Frontal cortex (tissue), 4 donors: ENCODE data around the gene TSSK6. TPM values are rescaled to one million over a fixed set of nuclear protein-coding genes. Genes with fewer than 3 reads are reported as not detected.
A peak's percentile ranks its signal among the peaks of the same experiment; 100 is the strongest.

ENCODE experiments used
- DNase-seq, 2 donors: peaks; one replicate each; pipeline ENCODE4 v3.0.0; 2012; ENCODE audit warnings: low spot score in 2 of 2
- FAIRE-seq: peaks from 2 replicates; lab custom pipeline; 2012; peaks lifted over from hg19 to GRCh38; lab: Jason Lieb, UNC
- total RNA-seq: library from RNA; depleted of rRNA; stranded (reverse); fragments of >200 nt; gene quantifications from one replicate; pipeline ENCODE4 v1.2.3, GENCODE V29; 2014
- donor health status: control.
- donor health status: control.
- donor health status: control.

Gene TSSK6
- total RNA-seq, 1 donor from 2014 or later, result 2.4 TPM

DNA sequence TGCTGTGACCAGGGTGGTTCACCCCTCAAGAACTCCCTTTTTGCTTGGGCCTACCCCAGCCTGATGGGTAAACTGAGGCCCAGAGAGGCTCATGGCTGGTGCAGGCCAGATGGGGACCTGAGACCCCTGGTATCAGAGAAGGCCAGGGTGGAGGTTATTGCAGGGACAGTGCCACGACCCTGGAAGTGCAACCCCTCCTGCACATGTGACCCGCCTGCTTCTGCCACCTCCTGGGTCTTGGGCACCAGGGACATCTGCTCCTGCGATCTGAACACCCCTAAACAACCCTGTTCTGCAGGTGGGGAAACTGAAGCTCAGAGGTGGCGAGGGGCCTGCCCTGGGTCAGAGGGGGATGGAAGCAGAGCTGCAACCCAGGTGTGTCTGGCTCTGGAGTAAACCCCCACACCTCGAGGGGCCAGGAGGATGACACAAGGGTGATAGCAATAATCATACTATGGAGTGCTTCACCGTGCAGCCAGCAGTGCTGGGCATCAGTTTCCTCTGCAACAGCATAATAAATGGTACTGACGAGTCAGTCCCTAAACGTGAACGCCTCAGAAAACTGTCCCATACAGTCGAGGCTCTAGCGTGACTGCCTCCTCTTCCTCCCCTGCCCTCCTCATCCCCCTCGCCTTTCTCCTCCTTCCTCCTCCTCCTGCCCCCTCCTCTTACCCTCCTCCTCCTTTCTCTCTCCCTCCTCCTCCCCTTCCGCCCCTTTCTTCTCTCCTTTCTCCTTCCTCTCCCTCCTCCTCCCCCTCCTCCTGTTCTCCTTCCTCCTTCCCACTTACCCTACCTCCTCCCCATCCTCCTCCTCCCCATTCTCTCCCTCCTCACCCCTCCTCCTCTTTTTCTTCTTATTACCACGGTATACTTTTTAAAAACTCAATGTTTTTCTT is 17.7 kb upstream of the TSSK6 start:
- FAIRE-seq, result no peak
- no peak for DNase-seq

DNA sequence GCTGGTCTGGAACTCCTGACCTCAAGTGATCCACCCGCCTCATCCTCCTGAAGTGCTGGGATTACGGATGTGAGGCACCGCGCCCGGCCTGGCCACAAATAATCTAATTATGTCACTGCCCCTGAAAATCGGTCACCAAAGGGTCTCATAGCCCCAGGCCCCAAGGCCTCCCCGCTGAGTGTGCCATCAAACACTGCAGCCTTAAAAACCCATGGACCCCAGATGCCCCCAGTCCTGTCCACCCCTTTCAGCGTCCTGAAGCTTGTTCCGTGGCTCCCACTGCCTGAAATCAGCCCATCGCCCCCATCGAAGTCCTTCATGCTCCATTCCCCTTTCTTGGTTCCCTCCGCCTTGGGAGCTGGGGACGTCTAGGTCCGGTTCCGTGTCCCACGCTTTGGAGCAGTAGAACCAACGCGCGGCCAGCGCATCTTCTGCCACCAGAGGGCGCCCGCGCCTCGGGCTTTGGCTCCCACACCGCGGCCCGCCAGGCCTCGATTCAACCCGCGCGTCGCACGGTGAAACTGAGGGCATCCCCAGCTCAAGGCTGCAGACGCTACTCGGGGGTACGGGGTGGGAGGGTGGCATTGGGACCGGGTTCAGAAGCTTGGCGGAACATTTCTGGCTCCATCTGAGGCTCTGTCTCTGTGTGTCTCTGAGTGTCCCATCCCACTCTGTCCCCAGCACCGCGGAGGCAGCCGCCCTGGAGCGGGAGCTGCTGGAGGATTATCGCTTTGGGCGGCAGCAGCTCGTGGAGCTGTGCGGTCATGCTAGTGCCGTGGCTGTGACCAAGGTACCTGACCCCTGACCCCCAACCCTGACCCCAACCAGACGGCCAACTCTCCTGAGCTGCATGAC is 16.8 kb upstream of the TSSK6 start:
- DNase-seq, result peak; percentile 85 to 90
- FAIRE-seq, result no peak

- no peak for FAIRE-seq
Observed at GRCh38 chr19:19530889-19531288, 15.5 kb upstream of the TSSK6 start.

DNA sequence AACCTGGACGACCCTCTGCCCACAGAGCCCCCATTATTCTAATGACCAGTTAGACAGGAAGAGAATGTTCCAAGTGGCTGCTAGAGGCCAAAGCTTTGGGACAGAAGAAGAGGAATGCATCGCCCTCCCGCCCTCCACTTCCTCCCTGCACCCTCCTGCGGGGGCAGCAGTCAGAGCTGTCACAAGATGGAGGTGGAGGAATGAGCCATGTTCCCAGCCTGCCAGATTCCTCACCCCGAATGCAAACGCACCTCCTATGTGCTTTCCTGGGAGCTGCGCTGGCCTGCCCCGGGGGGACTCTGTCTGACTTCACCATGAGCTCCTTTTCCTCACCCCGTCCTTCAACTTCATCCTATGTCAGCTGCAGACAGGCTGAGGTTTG is 15.1 kb upstream of the TSSK6 start:
- FAIRE-seq (no peak), DNase-seq (no peak)

More at GRCh38 chr19:19530889-19531288, 15.5 kb upstream of the TSSK6 start:
- no peak for DNase-seq

GRCh38 chr19:19529783-19530422 is 14.6 kb upstream of the TSSK6 start:
- DNase-seq, result no peak

GRCh38 chr19:19528721-19529490 is 13.6 kb upstream of the TSSK6 start, which contains the start of gene YJEFN3:
Gene YJEFN3, plus strand, starts transcription at chr19:19528911. Its CDS starts 22 bp downstream, at chr19:19528933.
- FAIRE-seq (no peak), DNase-seq (peak; percentile 75 to 84)

More at GRCh38 chr19:19529783-19530422, 14.6 kb upstream of the TSSK6 start:
- FAIRE-seq, result no peak

- FAIRE-seq (no peak), DNase-seq (no peak)
Observed at GRCh38 chr19:19527674-19528625, 12.6 kb upstream of the TSSK6 start.

- FAIRE-seq (no peak), DNase-seq (no peak)
Observed at GRCh38 chr19:19527371-19527656, 12.0 kb upstream of the TSSK6 start.

- FAIRE-seq (no peak), DNase-seq (no peak)
Observed at GRCh38 chr19:19526581-19527370, 11.4 kb upstream of the TSSK6 start.

DNA sequence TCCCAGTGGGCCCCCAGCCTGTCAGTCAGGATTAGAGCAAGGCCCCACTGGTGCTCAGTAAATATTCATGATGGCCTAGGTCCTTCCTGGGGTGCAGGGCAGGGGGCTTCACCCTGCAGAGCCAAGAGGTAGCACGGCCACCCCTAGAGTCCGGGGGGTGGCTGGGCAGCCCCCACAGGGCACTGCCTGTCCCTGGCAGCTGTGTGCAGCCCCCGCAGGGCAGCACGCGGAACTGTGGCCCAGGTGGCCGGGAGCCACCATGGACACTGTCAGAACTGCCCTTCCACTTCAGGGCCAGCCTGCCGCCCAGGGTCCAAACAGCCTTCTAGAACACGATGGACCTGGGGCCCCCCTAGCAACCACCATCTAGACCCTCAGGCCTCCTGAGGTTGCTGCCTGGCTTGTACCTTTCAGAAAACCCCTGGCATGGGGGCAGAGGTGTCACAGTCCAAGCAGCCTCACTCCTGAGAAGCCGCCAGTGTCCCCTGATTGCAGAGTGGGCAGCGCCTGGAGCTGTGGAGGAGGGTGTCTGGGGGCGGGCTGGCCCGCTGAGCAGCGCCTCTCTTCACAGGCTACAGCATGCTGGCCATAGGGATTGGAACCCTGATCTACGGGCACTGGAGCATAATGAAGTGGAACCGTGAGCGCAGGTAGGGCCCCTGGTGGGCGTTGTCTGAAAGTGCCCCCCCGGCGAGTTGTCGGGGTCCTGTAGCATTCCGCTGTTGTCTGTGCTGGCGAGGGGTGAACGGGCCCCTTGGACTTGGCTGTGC is 10.4 kb upstream of the TSSK6 start:
- FAIRE-seq (no peak), DNase-seq (no peak)

GRCh38 chr19:19524053-19524452 is 8.7 kb upstream of the TSSK6 start:
- FAIRE-seq, result no peak

GRCh38 chr19:19523177-19523576 is 7.8 kb upstream of the TSSK6 start:
- DNase-seq, result no peak
- no peak for FAIRE-seq

More at GRCh38 chr19:19524053-19524452, 8.7 kb upstream of the TSSK6 start:
- no peak for DNase-seq

GRCh38 chr19:19520989-19521388 is 5.6 kb upstream of the TSSK6 start:
- DNase-seq (no peak), FAIRE-seq (no peak)

GRCh38 chr19:19517235-19517619 is 1.9 kb upstream of the TSSK6 start:
- DNase-seq (no peak), FAIRE-seq (no peak)

DNA sequence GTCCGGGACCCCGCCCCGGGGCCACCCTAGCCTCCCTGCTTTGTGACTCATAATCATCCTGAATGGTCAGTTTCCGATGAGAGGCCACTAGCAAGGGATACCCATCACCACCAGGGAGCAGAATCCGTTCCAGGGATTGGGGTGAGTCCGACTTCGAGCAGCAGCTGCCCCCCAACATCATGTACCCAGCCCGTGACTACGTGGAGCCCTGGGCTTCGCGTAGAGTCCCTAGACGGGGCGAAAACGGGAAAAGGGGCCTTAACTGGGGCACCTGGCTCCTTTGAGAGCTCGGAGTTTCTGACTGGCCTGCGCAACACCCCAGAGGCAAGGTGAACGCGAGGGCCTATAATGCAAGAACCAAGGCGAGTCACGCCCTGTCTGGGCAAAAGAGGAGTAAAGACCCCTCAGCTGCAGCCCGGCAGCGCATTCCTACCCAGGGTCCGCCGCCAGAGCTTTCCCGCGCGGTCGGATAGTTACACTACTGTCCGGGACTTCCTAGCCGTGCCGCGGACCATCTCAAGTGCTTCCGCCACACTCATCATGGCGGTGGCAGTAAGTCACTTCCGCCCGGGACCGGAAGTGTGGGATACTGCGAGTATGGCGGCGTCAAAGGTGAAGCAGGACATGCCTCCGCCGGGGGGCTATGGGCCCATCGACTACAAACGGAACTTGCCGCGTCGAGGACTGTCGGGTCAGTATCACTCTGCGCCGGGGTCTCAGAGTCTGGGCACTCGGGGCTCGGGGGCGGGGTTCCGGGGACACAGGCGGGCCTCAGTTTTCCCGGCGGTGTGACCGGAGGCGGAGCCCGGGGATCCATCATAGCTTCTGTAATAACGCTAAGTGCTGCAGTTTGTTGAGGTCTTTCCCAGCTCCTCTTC is 533 bp upstream of the TSSK6 start, which contains the start of gene NDUFA13:
Gene NDUFA13, plus strand, starts transcription at position 584 of the 878 bp plus-strand sequence. Its CDS starts 14 bp downstream, at position 598.
- DNase-seq (peak; percentile 92 to 93), FAIRE-seq (no peak)

DNA sequence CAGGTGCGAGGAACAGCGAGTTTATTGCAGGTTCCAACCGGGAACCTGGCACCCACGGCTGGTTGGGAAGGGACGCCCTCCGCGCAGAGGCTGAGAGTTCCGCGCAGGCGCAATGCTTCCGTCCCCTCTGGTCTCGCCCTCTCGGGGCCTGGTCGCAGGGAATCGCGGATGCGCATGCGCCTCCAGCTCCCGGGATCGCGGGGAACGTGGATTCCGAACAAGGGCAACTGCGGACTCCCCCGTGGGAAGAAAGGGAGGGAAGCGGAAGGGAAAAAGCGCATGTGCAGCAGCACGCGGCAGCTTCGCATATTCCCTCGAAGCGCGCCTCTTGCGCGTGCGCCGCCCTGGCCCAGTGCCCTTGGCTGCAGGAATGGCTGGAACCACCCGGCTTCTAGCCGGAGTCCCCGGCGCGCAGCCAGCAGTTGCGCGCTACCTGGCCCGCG is 1.1 kb downstream of the TSSK6 start:
- FAIRE-seq (no peak), DNase-seq (no peak)
